ENCODE measurements around the gene TFAP2C. TPM values are rescaled to one million over a fixed set of nuclear protein-coding genes. Genes with fewer than 3 reads are reported as not detected.

TFAP2C gene
- not detected in 2 replicates for total RNA-seq

DNA sequence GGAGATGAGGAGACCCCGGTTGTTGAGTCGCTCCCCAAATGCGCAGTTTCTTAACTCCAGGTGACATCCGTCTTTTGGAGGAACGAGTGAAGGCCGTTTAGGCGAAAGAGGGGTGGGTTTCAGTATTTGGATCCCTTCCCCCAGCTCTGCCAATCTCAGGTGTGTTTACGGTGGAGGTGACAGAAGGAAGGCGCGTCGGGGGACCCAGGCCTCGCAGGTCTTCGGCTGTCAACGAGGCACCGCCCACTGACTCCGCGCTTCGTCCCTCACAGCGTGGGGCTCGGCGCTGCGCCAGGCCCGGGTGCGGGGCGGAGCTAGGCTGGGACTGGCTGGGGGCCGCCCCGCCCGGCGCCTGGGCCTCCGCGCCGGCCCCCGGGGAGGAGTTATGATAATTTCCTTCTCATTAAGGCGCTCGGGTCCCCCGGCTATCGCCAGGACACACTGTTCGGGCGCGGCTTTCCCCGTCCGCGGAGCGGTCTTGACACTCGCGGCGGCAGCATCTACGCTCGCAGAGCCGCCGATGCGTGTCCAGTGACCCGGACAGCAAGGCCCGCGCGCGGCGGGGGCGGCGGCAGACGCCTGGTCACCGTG, at the start of gene TFAP2C:
TSS of gene TFAP2C (plus strand) at position 434 of the 591 bp plus-strand sequence. CDS start 239 bp downstream, outside the sequence.

Other genes starting within 250 kb of the TFAP2C start
- gene AURKA, start 237.1 kb upstream of the TFAP2C start, total RNA-seq, result 6.0 and 14.5 TPM in 2 replicates
- 24.8 and 28.9 TPM in 2 replicates for gene CSTF1, start 236.7 kb upstream of the TFAP2C start, total RNA-seq
- gene CASS4, start 217.0 kb upstream of the TFAP2C start, total RNA-seq, result 0.23 and 0.26 TPM in 2 replicates
- 71.4 and 74.5 TPM in 2 replicates for gene RTF2, start 160.7 kb upstream of the TFAP2C start, total RNA-seq
- not detected in 2 replicates for gene FAM209A, start 104.6 kb upstream of the TFAP2C start, total RNA-seq
- gene FAM209B, start 96.1 kb upstream of the TFAP2C start, total RNA-seq, result not detected in 2 replicates